Panc1 (cell line): ENCODE measurements around the gene EML6. TPM values are rescaled to one million over a fixed set of nuclear protein-coding genes. Genes with fewer than 3 reads are reported as not detected.

ENCODE experiments used
- ATAC-seq: fragments of 200-7000 bp; cut with Tn5 transposase; 2 replicates; pipeline ENCODE4 v1.9.1; 2020; ENCODE audit warnings: mild to moderate bottlenecking, moderate library complexity
- BruUV-seq: library from RNA; stranded (reverse); fragments of 400-500 nt; replicated peaks from 2 replicates; lab custom pipeline; 2021; lab: Mats Ljungman, UMichigan
- CTCF ChIA-PET: fragments of 300-600 bp; sonication (Branson Sonifier 250); formaldehyde crosslinking; loops from one replicate; lab custom pipeline; 2022; ENCODE audit warnings: antibody characterized with exemption; lab: Charles Lee
- POLR2A ChIA-PET: fragments of 300-600 bp; sonication (Branson Sonifier 250); formaldehyde crosslinking; loops from one replicate; lab custom pipeline; 2022; ENCODE audit warnings: antibody characterized with exemption; lab: Charles Lee
- DNase-seq: peaks from one replicate; pipeline ENCODE4 v3.0.0-alpha.2; 2010; ENCODE audit warnings: low read depth, low spot score
- H3K27ac ChIP-seq: 2 replicates; pipeline ENCODE4 v1.5.1; 2011; ENCODE audit warnings: mild to moderate bottlenecking, low read length, inconsistent platforms
- H3K27me3 ChIP-seq: fragments of 200-500 bp; sonication (Bioruptor generic); 2 replicates; pipeline ENCODE4 v1.6.0; 2014; ENCODE audit warnings: low read length, inconsistent platforms; ENCODE audit not compliant: control insufficient read depth, insufficient read depth
- H3K36me3 ChIP-seq: fragments of 200-500 bp; sonication (Bioruptor generic); 2 replicates; pipeline ENCODE4 v1.5.1; 2014; ENCODE audit warnings: inconsistent platforms, mild to moderate bottlenecking, low read length, moderate library complexity; ENCODE audit not compliant: control insufficient read depth, insufficient read depth
- H3K4me1 ChIP-seq: 2 replicates; pipeline ENCODE4 v1.5.1; 2011; ENCODE audit warnings: inconsistent platforms, mild to moderate bottlenecking, low read length, moderate library complexity; ENCODE audit not compliant: control insufficient read depth, insufficient read depth
- H3K4me3 ChIP-seq, 2 experiments: 2 replicates each; pipeline ENCODE4 v1.5.1; 2011 to 2012; ENCODE audit warnings: low read depth in 2 of 2, low read length in 2 of 2, mild to moderate bottlenecking in 2 of 2, inconsistent platforms in 1 of 2, moderate library complexity in 1 of 2
- H3K9me3 ChIP-seq: fragments of 200-500 bp; sonication (Bioruptor generic); 2 replicates; pipeline ENCODE4 v1.5.1; 2014; ENCODE audit warnings: low read depth, mild to moderate bottlenecking, inconsistent platforms, low read length, moderate library complexity; ENCODE audit not compliant: control insufficient read depth, insufficient read depth
- POLR2AphosphoS5 ChIP-seq: IDR thresholded peaks from 2 replicates; pipeline ENCODE4 v1.6.1; 2012; ENCODE audit warnings: mild to moderate bottlenecking, low read depth, low read length, moderate library complexity
- SIN3A ChIP-seq: IDR thresholded peaks from 2 replicates; pipeline ENCODE4 v1.6.1; 2012; ENCODE audit warnings: low read depth, mild to moderate bottlenecking, low read length, moderate library complexity, borderline replicate concordance; ENCODE audit not compliant: insufficient read depth
- TCF7L2 ChIP-seq: IDR thresholded peaks from 2 replicates; pipeline ENCODE4 v1.6.1; 2011; ENCODE audit warnings: mild to moderate bottlenecking, low read depth, low read length, inconsistent platforms
- in situ Hi-C: cut with HindIII; loops from 2 replicates; pipeline ENCODE4 v1.10.0; 2016; ENCODE audit warnings: low sequenced_read_pairs, low pct_unique_long_range_greater_than_20kb
- intact Hi-C: fragments of 100-400 bp; cut with micrococcal nuclease; formaldehyde crosslinking; loops from one replicate; pipeline ENCODE4 v1.10.0; 2022; ENCODE audit not compliant: unreplicated experiment
- total RNA-seq: library from RNA; stranded (reverse); gene quantifications from one replicate; pipeline ENCODE4 v1.2.1, GENCODE V29; 2021; ENCODE audit not compliant: unreplicated experiment
- TF ChIP-seq, protein P1 (sequence below): fragments of 450-650 bp; IDR thresholded peaks from 2 replicates; pipeline ENCODE4 v1.5.1; 2017; ENCODE audit warnings: mild to moderate bottlenecking
- TF ChIP-seq, protein P2 (sequence below), 2 experiments: IDR thresholded peaks; 2 replicates each; pipeline ENCODE4 v1.6.1; 2011 to 2012; ENCODE audit warnings: low read depth in 2 of 2, control low read depth in 1 of 2, low read length in 1 of 2, mild to moderate bottlenecking in 1 of 2, moderate library complexity in 1 of 2; ENCODE audit not compliant: insufficient read depth in 1 of 2

Gene EML6
- total RNA-seq, 1 experiment from 2014 or later = 6.3 TPM

GRCh38 chr2:54995553-54995952 is 272.1 kb downstream of the EML6 start:
- TF ChIP-seq, protein P1, sequence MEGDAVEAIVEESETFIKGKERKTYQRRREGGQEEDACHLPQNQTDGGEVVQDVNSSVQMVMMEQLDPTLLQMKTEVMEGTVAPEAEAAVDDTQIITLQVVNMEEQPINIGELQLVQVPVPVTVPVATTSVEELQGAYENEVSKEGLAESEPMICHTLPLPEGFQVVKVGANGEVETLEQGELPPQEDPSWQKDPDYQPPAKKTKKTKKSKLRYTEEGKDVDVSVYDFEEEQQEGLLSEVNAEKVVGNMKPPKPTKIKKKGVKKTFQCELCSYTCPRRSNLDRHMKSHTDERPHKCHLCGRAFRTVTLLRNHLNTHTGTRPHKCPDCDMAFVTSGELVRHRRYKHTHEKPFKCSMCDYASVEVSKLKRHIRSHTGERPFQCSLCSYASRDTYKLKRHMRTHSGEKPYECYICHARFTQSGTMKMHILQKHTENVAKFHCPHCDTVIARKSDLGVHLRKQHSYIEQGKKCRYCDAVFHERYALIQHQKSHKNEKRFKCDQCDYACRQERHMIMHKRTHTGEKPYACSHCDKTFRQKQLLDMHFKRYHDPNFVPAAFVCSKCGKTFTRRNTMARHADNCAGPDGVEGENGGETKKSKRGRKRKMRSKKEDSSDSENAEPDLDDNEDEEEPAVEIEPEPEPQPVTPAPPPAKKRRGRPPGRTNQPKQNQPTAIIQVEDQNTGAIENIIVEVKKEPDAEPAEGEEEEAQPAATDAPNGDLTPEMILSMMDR = no peak
- TF ChIP-seq, protein P2, sequence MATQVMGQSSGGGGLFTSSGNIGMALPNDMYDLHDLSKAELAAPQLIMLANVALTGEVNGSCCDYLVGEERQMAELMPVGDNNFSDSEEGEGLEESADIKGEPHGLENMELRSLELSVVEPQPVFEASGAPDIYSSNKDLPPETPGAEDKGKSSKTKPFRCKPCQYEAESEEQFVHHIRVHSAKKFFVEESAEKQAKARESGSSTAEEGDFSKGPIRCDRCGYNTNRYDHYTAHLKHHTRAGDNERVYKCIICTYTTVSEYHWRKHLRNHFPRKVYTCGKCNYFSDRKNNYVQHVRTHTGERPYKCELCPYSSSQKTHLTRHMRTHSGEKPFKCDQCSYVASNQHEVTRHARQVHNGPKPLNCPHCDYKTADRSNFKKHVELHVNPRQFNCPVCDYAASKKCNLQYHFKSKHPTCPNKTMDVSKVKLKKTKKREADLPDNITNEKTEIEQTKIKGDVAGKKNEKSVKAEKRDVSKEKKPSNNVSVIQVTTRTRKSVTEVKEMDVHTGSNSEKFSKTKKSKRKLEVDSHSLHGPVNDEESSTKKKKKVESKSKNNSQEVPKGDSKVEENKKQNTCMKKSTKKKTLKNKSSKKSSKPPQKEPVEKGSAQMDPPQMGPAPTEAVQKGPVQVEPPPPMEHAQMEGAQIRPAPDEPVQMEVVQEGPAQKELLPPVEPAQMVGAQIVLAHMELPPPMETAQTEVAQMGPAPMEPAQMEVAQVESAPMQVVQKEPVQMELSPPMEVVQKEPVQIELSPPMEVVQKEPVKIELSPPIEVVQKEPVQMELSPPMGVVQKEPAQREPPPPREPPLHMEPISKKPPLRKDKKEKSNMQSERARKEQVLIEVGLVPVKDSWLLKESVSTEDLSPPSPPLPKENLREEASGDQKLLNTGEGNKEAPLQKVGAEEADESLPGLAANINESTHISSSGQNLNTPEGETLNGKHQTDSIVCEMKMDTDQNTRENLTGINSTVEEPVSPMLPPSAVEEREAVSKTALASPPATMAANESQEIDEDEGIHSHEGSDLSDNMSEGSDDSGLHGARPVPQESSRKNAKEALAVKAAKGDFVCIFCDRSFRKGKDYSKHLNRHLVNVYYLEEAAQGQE (IDR thresholded peaks at IDR 0.05; ENCODE audit: insufficient read depth in 1 of 2, low read depth in 2 of 2, low read length in 1 of 2) = no peak
- no peak for TF ChIP-seq SIN3A
- no peak for TF ChIP-seq TCF7L2
- TF ChIP-seq POLR2AphosphoS5 = no peak
- H3K36me3 ChIP-seq = no peaks in the 10 kb centered on the region
- ChIA-PET POLR2A (no interaction called here), CTCF (no interaction called here)
- peaks cover 77% of the 10 kb centered on the region for H3K4me1 ChIP-seq
- H3K4me3 ChIP-seq = no peak overlapping the region
- intact Hi-C loops = no loop called here
- no peak for DNase-seq
- no peaks in the 10 kb centered on the region for H3K9me3 ChIP-seq
- H3K27me3 ChIP-seq = no peaks in the 10 kb centered on the region
- BruUV-seq = no TSS peak
- in situ Hi-C loops = no loop called here
- no peak for ATAC-seq
- H3K27ac ChIP-seq = no peak overlapping the region

GRCh38 chr2:54997826-54998225 is 274.4 kb downstream of the EML6 start:
- peaks cover 87% of the 10 kb centered on the region for H3K4me1 ChIP-seq
- no peak overlapping the region for H3K4me3 ChIP-seq
- in situ Hi-C loops (no loop called here), intact Hi-C loops (no loop called here)
- no peak for ATAC-seq
- H3K9me3 ChIP-seq = no peaks in the 10 kb centered on the region
- no TSS peak for BruUV-seq
- H3K27ac ChIP-seq = no peak overlapping the region; the same call in 1 of the 2 replicates
- H3K36me3 ChIP-seq = no peaks in the 10 kb centered on the region; the same call in 1 of the 2 replicates
- DNase-seq = no peak
- ChIA-PET POLR2A (no interaction called here), CTCF (no interaction called here)
- no peaks in the 10 kb centered on the region for H3K27me3 ChIP-seq
- TF ChIP-seq SIN3A = no peak
- TF ChIP-seq, protein P1 = peak; percentile 27; the same call in 1 of the 2 replicates
